A673 (cell line): ENCODE measurements around the gene POLD2. TPM values are rescaled to one million over a fixed set of nuclear protein-coding genes. Genes with fewer than 3 reads are reported as not detected.

Experiments used
- BruUV-seq: library from RNA; stranded (reverse); fragments of 400-500 nt; replicated peaks from 2 replicates; lab custom pipeline; 2021; lab: Mats Ljungman, UMichigan
- CTCF ChIA-PET: fragments of 300-600 bp; sonication (Branson Sonifier 250); formaldehyde crosslinking; loops from one replicate; lab custom pipeline; 2022; ENCODE audit warnings: antibody characterized with exemption; lab: Charles Lee
- POLR2A ChIA-PET: fragments of 300-600 bp; sonication (Branson Sonifier 250); formaldehyde crosslinking; loops from one replicate; lab custom pipeline; 2022; ENCODE audit warnings: antibody characterized with exemption; ENCODE audit not compliant: low non-redundant PET; lab: Charles Lee
- DNase-seq: peaks from one replicate; pipeline ENCODE4 v3.0.0-alpha.2; 2015; ENCODE audit warnings: low spot score
- H3K27ac ChIP-seq: fragments of 200-600 bp; sonication (generic); 2 replicates; pipeline ENCODE4 v1.5.1; 2016; ENCODE audit warnings: mixed run types, low read depth, mild to moderate bottlenecking, mixed read lengths, antibody characterized with exemption, low read length; ENCODE audit not compliant: poor library complexity, severe bottlenecking
- H3K27me3 ChIP-seq: fragments of 200-600 bp; sonication (generic); replicated peaks from 2 replicates; pipeline ENCODE4 v1.6.1; 2017; ENCODE audit warnings: mixed run types, low read depth, mild to moderate bottlenecking, mixed read lengths, antibody characterized with exemption, low read length; ENCODE audit not compliant: insufficient read depth, poor library complexity
- H3K36me3 ChIP-seq: fragments of 200-600 bp; sonication (generic); 2 replicates; pipeline ENCODE4 v1.6.1; 2016; ENCODE audit warnings: mixed run types, mild to moderate bottlenecking, mixed read lengths, antibody characterized with exemption, low read length; ENCODE audit not compliant: insufficient read depth, poor library complexity, severe bottlenecking
- H3K4me1 ChIP-seq: fragments of 200-600 bp; sonication (generic); 2 replicates; pipeline ENCODE4 v1.6.1; 2017; ENCODE audit warnings: mixed run types, mild to moderate bottlenecking, mixed read lengths, antibody characterized with exemption, low read length; ENCODE audit not compliant: insufficient read depth, poor library complexity, severe bottlenecking
- H3K4me3 ChIP-seq: fragments of 200-600 bp; sonication (generic); 2 replicates; pipeline ENCODE4 v1.5.1; 2016; ENCODE audit warnings: low read depth, mixed run types, mild to moderate bottlenecking, mixed read lengths, low read length; ENCODE audit not compliant: poor library complexity, severe bottlenecking
- H3K9me3 ChIP-seq: fragments of 200-600 bp; sonication (generic); 2 replicates; pipeline ENCODE4 v1.6.1; 2016; ENCODE audit warnings: mixed run types, low read depth, mild to moderate bottlenecking, mixed read lengths, antibody characterized with exemption, low read length; ENCODE audit not compliant: poor library complexity, severe bottlenecking
- EZH2 ChIP-seq: fragments of 200-600 bp; sonication (generic); IDR thresholded peaks from 2 replicates; pipeline ENCODE4 v1.6.1; 2017; ENCODE audit warnings: borderline replicate concordance, low read depth, mild to moderate bottlenecking, mixed read lengths, antibody characterized with exemption, low read length; ENCODE audit not compliant: poor library complexity, severe bottlenecking
- intact Hi-C: fragments of 100-400 bp; cut with micrococcal nuclease; formaldehyde crosslinking; loops from one replicate; pipeline ENCODE4 v1.10.0; 2022; ENCODE audit not compliant: unreplicated experiment
- total RNA-seq: library from RNA; stranded (reverse); gene quantifications from 2 replicates; pipeline ENCODE4 v1.2.3, GENCODE V29; 2021
- TF ChIP-seq, protein P1 (sequence below): fragments of 300-800, 200-600 bp; sonication (generic); conservative IDR thresholded peaks from 2 replicates; pipeline ENCODE4 v1.5.1; 2017; ENCODE audit warnings: low read depth, mild to moderate bottlenecking, antibody characterized with exemption, low read length, moderate library complexity, mixed read lengths

Gene POLD2
- total RNA-seq, 1 experiment from 2014 or later = 252 TPM

DNA sequence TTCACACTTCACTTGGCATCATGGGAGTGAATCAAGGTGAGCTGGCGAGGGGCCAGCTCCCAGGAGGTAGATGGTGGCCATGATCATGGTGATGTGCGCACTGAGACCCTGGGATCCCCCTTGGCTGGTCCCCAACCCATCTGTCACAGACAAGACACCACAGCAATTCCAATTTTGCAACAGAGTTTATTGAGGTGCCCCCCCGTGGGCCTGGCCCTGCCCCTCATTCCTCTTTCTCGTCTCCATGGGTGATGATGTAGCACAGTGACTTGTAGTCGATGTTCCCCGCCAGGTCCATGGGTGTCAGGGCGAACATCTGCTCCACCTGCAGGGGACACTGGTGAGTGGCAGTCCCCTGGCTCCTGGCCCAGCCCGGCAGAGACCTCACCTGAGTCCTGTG is 15.3 kb upstream of the POLD2 start:
- ChIA-PET POLR2A (no interaction called here), CTCF (no interaction called here)

GRCh38 chr7:44136731-44137130 is 13.4 kb upstream of the POLD2 start:
- no peak overlapping the region for H3K4me3 ChIP-seq
- H3K27me3 ChIP-seq = no peaks in the 10 kb centered on the region
- no peak overlapping the region for H3K27ac ChIP-seq
- ChIA-PET CTCF (no interaction called here), POLR2A (no interaction called here)
- H3K36me3 ChIP-seq = no peaks in the 10 kb centered on the region
- no peaks in the 10 kb centered on the region for H3K9me3 ChIP-seq
- intact Hi-C loops = no loop called here
- no TSS peak for BruUV-seq
- TF ChIP-seq EZH2 = no peak
- TF ChIP-seq, protein P1, sequence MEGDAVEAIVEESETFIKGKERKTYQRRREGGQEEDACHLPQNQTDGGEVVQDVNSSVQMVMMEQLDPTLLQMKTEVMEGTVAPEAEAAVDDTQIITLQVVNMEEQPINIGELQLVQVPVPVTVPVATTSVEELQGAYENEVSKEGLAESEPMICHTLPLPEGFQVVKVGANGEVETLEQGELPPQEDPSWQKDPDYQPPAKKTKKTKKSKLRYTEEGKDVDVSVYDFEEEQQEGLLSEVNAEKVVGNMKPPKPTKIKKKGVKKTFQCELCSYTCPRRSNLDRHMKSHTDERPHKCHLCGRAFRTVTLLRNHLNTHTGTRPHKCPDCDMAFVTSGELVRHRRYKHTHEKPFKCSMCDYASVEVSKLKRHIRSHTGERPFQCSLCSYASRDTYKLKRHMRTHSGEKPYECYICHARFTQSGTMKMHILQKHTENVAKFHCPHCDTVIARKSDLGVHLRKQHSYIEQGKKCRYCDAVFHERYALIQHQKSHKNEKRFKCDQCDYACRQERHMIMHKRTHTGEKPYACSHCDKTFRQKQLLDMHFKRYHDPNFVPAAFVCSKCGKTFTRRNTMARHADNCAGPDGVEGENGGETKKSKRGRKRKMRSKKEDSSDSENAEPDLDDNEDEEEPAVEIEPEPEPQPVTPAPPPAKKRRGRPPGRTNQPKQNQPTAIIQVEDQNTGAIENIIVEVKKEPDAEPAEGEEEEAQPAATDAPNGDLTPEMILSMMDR = no peak
- DNase-seq = no peak
- no peaks in the 10 kb centered on the region for H3K4me1 ChIP-seq

More for the DNA sequence above, 15.3 kb upstream of the POLD2 start:
- Histone ChIP-seq H3K4me3 (no peak overlapping the region), H3K27me3 (no peaks in the 10 kb centered on the region), H3K9me3 (no peaks in the 10 kb centered on the region), H3K36me3 (no peaks in the 10 kb centered on the region), H3K4me1 (no peaks in the 10 kb centered on the region), H3K27ac (no peak overlapping the region)
- no peak for DNase-seq
- no TSS peak for BruUV-seq
- TF ChIP-seq, protein P1 = no peak
- TF ChIP-seq EZH2 = no peak
- intact Hi-C loops = no loop called here

DNA sequence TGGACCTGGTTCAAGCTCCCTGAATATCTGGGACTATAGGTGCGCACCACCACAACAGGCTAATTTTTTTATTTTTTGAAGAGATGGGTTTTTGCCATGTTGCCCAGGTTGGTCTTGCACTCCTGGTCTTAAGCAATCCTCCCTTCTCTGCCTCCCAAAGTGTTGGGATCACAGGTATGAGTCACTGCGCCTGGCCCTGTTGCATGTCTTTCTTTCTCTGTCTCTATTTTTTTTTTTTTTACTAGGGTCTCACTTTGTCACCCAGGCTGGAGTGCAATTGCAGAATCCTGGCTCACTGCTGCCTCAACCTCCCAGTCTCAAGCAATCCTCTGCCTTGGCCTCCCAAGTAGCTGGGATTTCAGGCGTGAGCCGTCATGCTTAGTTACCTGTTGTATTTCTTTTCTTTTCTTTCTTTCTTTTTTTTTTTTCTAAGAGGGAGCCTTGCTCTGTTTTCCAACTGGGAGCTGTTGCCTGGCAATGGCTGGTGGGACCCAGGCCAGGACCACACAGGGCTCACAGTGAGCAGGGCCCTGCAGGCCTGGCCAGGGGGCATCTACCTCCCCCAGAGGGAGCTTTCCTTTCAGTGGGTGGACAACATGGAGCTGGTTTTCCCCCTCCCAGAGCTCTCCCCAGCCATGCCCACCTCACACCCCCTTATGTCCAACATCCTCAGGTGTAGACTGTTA is 11.7 kb upstream of the POLD2 start:
- Histone ChIP-seq H3K4me3 (no peak overlapping the region), H3K36me3 (no peaks in the 10 kb centered on the region), H3K9me3 (no peaks in the 10 kb centered on the region), H3K4me1 (no peaks in the 10 kb centered on the region), H3K27ac (no peak overlapping the region), H3K27me3 (no peaks in the 10 kb centered on the region)
- BruUV-seq = no TSS peak
- ChIA-PET POLR2A (interaction anchor here (0.6 kb wide), 1 partner anchor 13 kb away, joined by 4 read pairs; no protein-coding TSS in a partner anchor), CTCF (interaction anchor here (0.7 kb wide), 1 partner anchor 167 kb away, joined by 4 read pairs; no protein-coding TSS in a partner anchor)
- TF ChIP-seq, protein P1 = no peak
- TF ChIP-seq EZH2 = no peak
- intact Hi-C loops = no loop called here
- DNase-seq = no peak
